ENCODE results near the gene GAL.

The GAL gene

GRCh38 chr11:68707527-68707926, 23.2 kb downstream of the GAL start:
- no peak for DNase-seq (ENCODE audit: low read depth in 2 of 2, low spot score in 1 of 2)

GRCh38 chr11:68709062-68709461, 24.7 kb downstream of the GAL start:
- no peak for DNase-seq (ENCODE audit: low read depth in 2 of 2, low spot score in 1 of 2)

- no peak for DNase-seq (ENCODE audit: low read depth in 2 of 2, low spot score in 1 of 2)
Measured at GRCh38 chr11:68710409-68710808, 26.1 kb downstream of the GAL start.

GRCh38 chr11:68711114-68711513, 26.8 kb downstream of the GAL start:
- DNase-seq (ENCODE audit: low read depth in 2 of 2, low spot score in 1 of 2), result no peak

- DNase-seq (ENCODE audit: low read depth in 2 of 2, low spot score in 1 of 2), result no peak
Measured at GRCh38 chr11:68714060-68714856, 29.9 kb downstream of the GAL start.

GRCh38 chr11:68715456-68716122, 31.2 kb downstream of the GAL start:
- no peak for DNase-seq (ENCODE audit: low read depth in 2 of 2, low spot score in 1 of 2)

- DNase-seq (ENCODE audit: low read depth in 2 of 2, low spot score in 1 of 2), result no peak
Measured at GRCh38 chr11:68721075-68721474, 36.7 kb downstream of the GAL start.

GRCh38 chr11:68722143-68722542, 37.8 kb downstream of the GAL start:
- no peak for DNase-seq (ENCODE audit: low read depth in 2 of 2, low spot score in 1 of 2)

GRCh38 chr11:68724293-68724692, 39.9 kb downstream of the GAL start:
- DNase-seq (ENCODE audit: low read depth in 2 of 2, low spot score in 1 of 2), result no peak

- DNase-seq (ENCODE audit: low read depth in 2 of 2, low spot score in 1 of 2), result no peak
Measured at GRCh38 chr11:68727783-68728182, 43.4 kb downstream of the GAL start.

- DNase-seq (ENCODE audit: low read depth in 2 of 2, low spot score in 1 of 2), result no peak
Measured at GRCh38 chr11:68734111-68734510, 49.8 kb downstream of the GAL start.

- no peak for DNase-seq (ENCODE audit: low read depth in 2 of 2, low spot score in 1 of 2)
Measured at GRCh38 chr11:68735125-68735524, 50.8 kb downstream of the GAL start.

GRCh38 chr11:68735646-68736045, 51.3 kb downstream of the GAL start:
- no peak for DNase-seq (ENCODE audit: low read depth in 2 of 2, low spot score in 1 of 2)
